ENCODE results near the gene DPCD. TPM values are rescaled to one million over a fixed set of nuclear protein-coding genes. Genes with fewer than 3 reads are reported as not detected.

The DPCD gene
- total RNA-seq, 1 donor, result 36.2 TPM

DNA sequence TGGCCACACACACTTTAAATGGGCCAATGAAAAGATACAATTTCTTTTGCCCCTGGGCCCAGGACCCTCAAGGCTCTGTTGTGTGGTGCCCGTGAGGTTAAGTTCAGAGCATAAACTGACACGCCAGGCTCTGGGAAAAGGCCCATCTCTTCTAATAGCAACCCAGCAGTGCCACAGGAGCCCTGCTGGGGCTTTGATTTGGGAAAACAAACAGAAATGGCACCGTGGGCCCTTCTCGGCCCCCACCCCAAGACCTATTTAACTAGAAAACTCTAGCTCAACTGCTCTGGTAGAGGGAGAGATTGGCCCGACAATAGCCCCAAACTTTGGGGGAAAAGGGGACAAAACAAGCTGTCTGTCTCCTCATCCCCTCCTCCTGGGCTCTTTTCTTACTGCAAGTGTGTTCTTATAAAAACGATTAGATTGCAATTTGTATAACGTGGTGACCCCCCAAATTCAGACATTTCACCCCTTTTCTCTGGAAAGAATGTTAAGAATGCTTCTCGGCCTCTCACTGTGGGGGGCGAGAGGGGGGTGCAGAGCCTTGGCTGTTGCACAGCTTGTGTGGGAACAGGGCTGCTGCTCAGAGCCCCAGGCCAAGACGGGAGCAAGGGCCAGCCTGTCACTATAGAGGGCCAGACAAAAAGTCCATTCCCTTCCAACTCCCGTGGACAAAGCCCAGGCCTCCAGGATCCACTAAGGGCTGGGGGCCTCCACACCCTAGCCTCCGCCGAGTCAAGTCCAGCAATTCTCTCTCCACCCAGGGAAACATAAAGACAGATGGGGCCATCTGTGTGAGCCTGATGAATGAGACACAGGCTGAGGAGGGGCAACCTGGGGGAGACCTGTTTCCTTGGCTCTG is 26.8 kb downstream of the DPCD start:
- peaks cover under 1% of the 10 kb centered on the region for H3K4me1 ChIP-seq (ENCODE audit: insufficient read depth, low read length)
- peaks cover 17% of the 10 kb centered on the region for H3K36me3 ChIP-seq (ENCODE audit: insufficient read depth, low read length)
- TF ChIP-seq, protein P1, sequence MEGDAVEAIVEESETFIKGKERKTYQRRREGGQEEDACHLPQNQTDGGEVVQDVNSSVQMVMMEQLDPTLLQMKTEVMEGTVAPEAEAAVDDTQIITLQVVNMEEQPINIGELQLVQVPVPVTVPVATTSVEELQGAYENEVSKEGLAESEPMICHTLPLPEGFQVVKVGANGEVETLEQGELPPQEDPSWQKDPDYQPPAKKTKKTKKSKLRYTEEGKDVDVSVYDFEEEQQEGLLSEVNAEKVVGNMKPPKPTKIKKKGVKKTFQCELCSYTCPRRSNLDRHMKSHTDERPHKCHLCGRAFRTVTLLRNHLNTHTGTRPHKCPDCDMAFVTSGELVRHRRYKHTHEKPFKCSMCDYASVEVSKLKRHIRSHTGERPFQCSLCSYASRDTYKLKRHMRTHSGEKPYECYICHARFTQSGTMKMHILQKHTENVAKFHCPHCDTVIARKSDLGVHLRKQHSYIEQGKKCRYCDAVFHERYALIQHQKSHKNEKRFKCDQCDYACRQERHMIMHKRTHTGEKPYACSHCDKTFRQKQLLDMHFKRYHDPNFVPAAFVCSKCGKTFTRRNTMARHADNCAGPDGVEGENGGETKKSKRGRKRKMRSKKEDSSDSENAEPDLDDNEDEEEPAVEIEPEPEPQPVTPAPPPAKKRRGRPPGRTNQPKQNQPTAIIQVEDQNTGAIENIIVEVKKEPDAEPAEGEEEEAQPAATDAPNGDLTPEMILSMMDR (IDR thresholded peaks at IDR 0.05; ENCODE audit: extremely low read depth, low read depth, low read length), result no peak
- no peaks in the 10 kb centered on the region for H3K79me2 ChIP-seq (ENCODE audit: insufficient read depth, low read length)
- peaks cover 11% of the 10 kb centered on the region for H4K20me1 ChIP-seq (ENCODE audit: insufficient read depth, low read length)
- no peaks in the 10 kb centered on the region for H3K9me3 ChIP-seq (ENCODE audit: low read depth, low read length)
- no peak overlapping the region for H3K4me3 ChIP-seq (ENCODE audit: insufficient read depth, low read length)
- no peak overlapping the region for H3K4me2 ChIP-seq (ENCODE audit: insufficient read depth, low read length)
- DNase-seq (ENCODE audit: insufficient read length, low spot score, missing footprints), result no peak
- H2AFZ ChIP-seq (ENCODE audit: low read length), result no peak overlapping the region
- H3K27ac ChIP-seq (ENCODE audit: low read depth, low read length), result no peak overlapping the region
- no peaks in the 10 kb centered on the region for H3K27me3 ChIP-seq (ENCODE audit: insufficient read depth, low read length)

DNA sequence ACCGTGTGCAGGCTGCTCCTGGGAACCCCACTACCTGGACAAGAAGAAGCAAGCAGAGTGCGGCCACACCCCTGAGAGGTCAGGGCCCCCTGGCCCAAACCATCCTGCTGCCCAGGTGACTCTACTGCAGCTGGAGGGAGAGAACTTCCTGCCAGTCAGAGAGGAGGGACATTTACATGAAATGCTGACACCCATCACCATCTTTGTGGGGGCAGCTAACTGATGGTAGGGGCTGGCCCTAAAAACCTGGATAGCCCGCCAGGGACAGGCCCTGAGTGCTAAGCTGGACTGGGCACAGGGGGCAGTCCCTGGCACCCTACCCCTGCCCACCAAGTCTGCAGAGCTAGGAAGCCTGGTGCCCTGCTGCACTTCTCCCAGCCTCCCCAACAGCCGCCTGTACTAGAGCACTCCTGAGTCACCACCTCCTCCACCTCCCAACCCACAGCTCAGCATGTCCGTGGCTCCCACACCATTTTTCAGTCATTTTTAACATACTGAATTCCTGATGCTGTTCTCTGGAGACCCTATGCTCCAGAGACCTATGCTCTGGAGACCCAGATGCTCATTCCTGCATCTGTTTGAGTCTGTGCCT is 27.5 kb downstream of the DPCD start:
- Histone ChIP-seq H3K4me3 (ENCODE audit: insufficient read depth, low read length) (no peak overlapping the region), H3K4me2 (ENCODE audit: insufficient read depth, low read length) (no peak overlapping the region), H3K27ac (ENCODE audit: low read depth, low read length) (no peak overlapping the region), H2AFZ (ENCODE audit: low read length) (no peak overlapping the region), H4K20me1 (ENCODE audit: insufficient read depth, low read length) (peaks cover 11% of the 10 kb centered on the region), H3K79me2 (ENCODE audit: insufficient read depth, low read length) (no peaks in the 10 kb centered on the region), H3K36me3 (ENCODE audit: insufficient read depth, low read length) (peaks cover 12% of the 10 kb centered on the region), H3K27me3 (ENCODE audit: insufficient read depth, low read length) (no peaks in the 10 kb centered on the region), H3K4me1 (ENCODE audit: insufficient read depth, low read length) (no peaks in the 10 kb centered on the region), H3K9me3 (ENCODE audit: low read depth, low read length) (no peaks in the 10 kb centered on the region)
- DNase-seq (ENCODE audit: insufficient read length, low spot score, missing footprints), result no peak
- TF ChIP-seq, protein P1 (IDR thresholded peaks at IDR 0.05; ENCODE audit: extremely low read depth, low read depth, low read length), result no peak

DNA sequence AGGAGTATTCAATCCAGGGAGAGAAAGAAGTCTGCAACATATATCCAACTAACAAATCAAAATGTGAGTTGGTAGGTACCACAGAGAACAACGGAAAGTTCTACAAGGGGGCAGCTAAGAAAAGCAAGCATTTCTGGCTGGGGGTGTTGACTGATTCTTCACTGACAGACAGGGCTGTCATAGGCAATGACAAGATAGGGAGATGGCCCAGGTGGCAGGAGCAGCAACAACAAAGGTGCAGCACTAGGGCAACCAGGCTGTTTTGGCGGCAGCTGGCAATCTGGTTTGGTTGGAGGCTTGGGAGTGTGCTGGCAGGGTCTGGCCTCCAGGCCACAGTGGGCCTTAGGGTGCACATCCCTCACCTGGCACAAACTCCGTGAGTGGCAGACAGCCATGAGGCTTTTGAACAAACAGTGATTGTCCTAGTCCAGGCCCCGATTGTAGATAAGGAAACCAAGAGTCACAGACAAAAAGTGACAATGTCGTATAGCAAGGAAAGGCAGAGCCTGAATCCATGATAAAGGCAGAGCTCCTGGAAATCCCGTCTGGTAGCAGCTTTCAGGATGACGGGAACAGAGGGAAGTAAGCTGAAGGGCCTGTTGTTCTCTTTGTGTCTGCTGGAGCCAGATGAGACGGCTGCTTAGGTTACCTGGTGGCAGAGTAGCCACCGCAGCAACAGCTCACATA is 28.4 kb downstream of the DPCD start:
- peaks cover 3% of the 10 kb centered on the region for H3K36me3 ChIP-seq (ENCODE audit: insufficient read depth, low read length)
- no peak overlapping the region for H3K4me2 ChIP-seq (ENCODE audit: insufficient read depth, low read length)
- H3K27me3 ChIP-seq (ENCODE audit: insufficient read depth, low read length), result no peaks in the 10 kb centered on the region
- TF ChIP-seq, protein P1 (IDR thresholded peaks at IDR 0.05; ENCODE audit: extremely low read depth, low read depth, low read length), result no peak
- H4K20me1 ChIP-seq (ENCODE audit: insufficient read depth, low read length), result peaks cover 9% of the 10 kb centered on the region
- H2AFZ ChIP-seq (ENCODE audit: low read length), result no peak overlapping the region
- no peak for DNase-seq (ENCODE audit: insufficient read length, low spot score, missing footprints)
- no peak overlapping the region for H3K4me3 ChIP-seq (ENCODE audit: insufficient read depth, low read length)
- no peaks in the 10 kb centered on the region for H3K79me2 ChIP-seq (ENCODE audit: insufficient read depth, low read length)
- H3K27ac ChIP-seq (ENCODE audit: low read depth, low read length), result no peak overlapping the region
- H3K4me1 ChIP-seq (ENCODE audit: insufficient read depth, low read length), result no peaks in the 10 kb centered on the region
- no peaks in the 10 kb centered on the region for H3K9me3 ChIP-seq (ENCODE audit: low read depth, low read length)

Measured in osteoblast (primary cell).